NT2/D1 (cell line): ENCODE measurements around the gene ABAT.

Experiments used
- SUZ12 ChIP-seq: IDR thresholded peaks from 2 replicates; pipeline ENCODE4 v1.6.1; 2011; ENCODE audit not compliant: insufficient read length, insufficient read depth; ENCODE audit errors: extremely low read depth
- YY1 ChIP-seq: IDR thresholded peaks from 2 replicates; pipeline ENCODE4 v1.6.1; 2011; ENCODE audit not compliant: insufficient read length, insufficient read depth
- ZNF274 ChIP-seq: IDR thresholded peaks from 2 replicates; pipeline ENCODE4 v1.6.1; 2011; ENCODE audit warnings: mild to moderate bottlenecking, low read depth, low read length

DNA sequence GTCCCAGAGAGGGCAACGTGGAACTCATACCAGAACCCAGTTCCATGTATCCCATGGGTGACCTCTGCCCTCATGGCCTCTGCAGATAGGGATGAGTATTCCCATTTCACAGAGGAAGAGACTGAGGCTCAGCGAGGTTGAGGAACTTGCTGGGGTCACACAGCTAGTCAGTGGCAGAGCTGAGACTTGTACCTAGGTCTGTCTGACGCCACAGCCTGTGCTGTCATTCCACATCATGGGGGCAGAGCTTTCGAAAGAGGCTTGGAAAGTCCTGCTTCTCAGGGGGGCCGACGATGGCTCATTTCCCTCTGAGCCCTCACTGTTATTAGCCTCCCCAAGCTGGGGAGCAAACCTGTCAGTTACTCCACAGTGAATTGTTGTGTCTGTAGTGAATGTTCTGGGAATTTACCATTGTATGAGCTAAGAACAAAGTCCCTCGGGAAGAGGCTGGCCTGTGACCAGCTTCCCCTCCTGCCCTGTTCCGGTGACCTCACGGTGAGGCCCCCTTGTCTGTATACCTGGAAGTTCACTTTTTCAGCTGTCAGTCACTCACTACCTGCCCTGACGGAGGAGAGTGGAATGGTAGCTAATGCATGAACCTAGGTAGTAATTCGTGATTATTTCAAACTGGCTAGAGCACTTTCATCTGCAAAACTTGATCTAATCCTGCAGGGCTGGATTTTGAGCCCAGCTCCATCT is 44.0 kb upstream of the ABAT start:
- TF ChIP-seq YY1 (no peak), SUZ12 (no peak), ZNF274 (no peak)
